HCT116 (cell line): ENCODE measurements around the gene ERI2. TPM values are rescaled to one million over a fixed set of nuclear protein-coding genes. Genes with fewer than 3 reads are reported as not detected.

Experiments used
- ATAC-seq: fragments of 200-7000 bp; cut with Tn5 transposase; 2 replicates; pipeline ENCODE4 v1.9.1; 2020; ENCODE audit warnings: mild to moderate bottlenecking, moderate library complexity
- BruUV-seq: library from RNA; stranded (reverse); fragments of 400-500 nt; replicated peaks from 2 replicates; lab custom pipeline; 2021; lab: Mats Ljungman, UMichigan
- CTCF ChIA-PET: fragments of 300-600 bp; sonication (Branson Sonifier 250); formaldehyde crosslinking; loops from one replicate; lab custom pipeline; 2021; ENCODE audit warnings: antibody characterized with exemption; lab: Charles Lee
- POLR2A ChIA-PET: fragments of 300-600, 350-600 bp; sonication (Branson Sonifier 250); formaldehyde crosslinking; loops from one replicate; lab custom pipeline; 2021; ENCODE audit warnings: antibody characterized with exemption; lab: Charles Lee
- RAD21 ChIA-PET, 2 experiments: fragments of 300-600 bp; sonication (Branson Sonifier 250); formaldehyde crosslinking; loops; one replicate each; lab custom pipeline; 2023; ENCODE audit warnings: low total read pairs in 2 of 2; ENCODE audit not compliant: uncharacterized antibody in 2 of 2, unreplicated experiment in 2 of 2, low non-redundant PET in 1 of 2; lab: Charles Lee
- DNase-seq: peaks from one replicate; pipeline ENCODE4 v3.0.0-alpha.2; 2010; ENCODE audit warnings: low read depth, low spot score
- H2AFZ ChIP-seq: fragments of 200-600 bp; shearing (Covaris generic), sonication (generic); 2 replicates; pipeline ENCODE4 v1.6.1; 2017; ENCODE audit warnings: low read depth, mixed run types, mixed read lengths, antibody characterized with exemption, low read length; ENCODE audit not compliant: poor library complexity, severe bottlenecking
- H3K27ac ChIP-seq: 2 replicates; pipeline ENCODE4 v1.5.1; 2012; ENCODE audit warnings: low read depth, low read length
- H3K27me3 ChIP-seq: fragments of 200-600 bp; sonication (generic); 2 replicates; pipeline ENCODE4 v1.6.1; 2016; ENCODE audit warnings: mixed run types, low read length, mixed read lengths; ENCODE audit not compliant: insufficient read depth
- H3K36me3 ChIP-seq, 2 experiments: fragments of 200-500 bp in 1 of 2; fragments of 200-600 bp in 1 of 2; sonication (Bioruptor generic) in 1 of 2; sonication (generic) in 1 of 2; 2 replicates each; pipeline versions ENCODE4 v1.5.1 to v1.6.1; 2014 to 2016; ENCODE audit warnings: low read length in 2 of 2, inconsistent platforms in 1 of 2, mixed read lengths in 1 of 2, mixed run types in 1 of 2; ENCODE audit not compliant: insufficient read depth in 2 of 2, control insufficient read depth in 1 of 2
- H3K4me1 ChIP-seq, 2 experiments: fragments of 200-600 bp in 1 of 2; sonication (generic) in 1 of 2; 2 replicates each; pipeline versions ENCODE4 v1.5.1 to v1.6.1; 2012 to 2017; ENCODE audit warnings: low read length in 2 of 2, inconsistent platforms in 1 of 2, mild to moderate bottlenecking in 1 of 2, mixed read lengths in 1 of 2, mixed run types in 1 of 2, moderate library complexity in 1 of 2; ENCODE audit not compliant: insufficient read depth in 2 of 2, control insufficient read depth in 1 of 2
- H3K4me2 ChIP-seq: fragments of 200-600 bp; sonication (generic); 2 replicates; pipeline ENCODE4 v1.6.1; 2017; ENCODE audit warnings: mixed run types, low read length, mixed read lengths
- H3K4me3 ChIP-seq, 2 experiments: fragments of 200-600 bp in 1 of 2; sonication (generic) in 1 of 2; replicated peaks in 1 of 2; 2 replicates each; pipeline ENCODE4 v1.5.1; 2011 to 2016; ENCODE audit warnings: low read length in 2 of 2, control low read depth in 1 of 2, low read depth in 1 of 2, mild to moderate bottlenecking in 1 of 2, mixed read lengths in 1 of 2, mixed run types in 1 of 2
- H3K79me2 ChIP-seq: fragments of 200-600 bp; sonication (generic); 2 replicates; pipeline ENCODE4 v1.6.1; 2017; ENCODE audit warnings: mild to moderate bottlenecking, mixed run types, low read length, moderate library complexity, mixed read lengths; ENCODE audit not compliant: insufficient read depth
- H3K9ac ChIP-seq: fragments of 200-600 bp; sonication (generic); 2 replicates; pipeline ENCODE4 v1.6.1; 2016; ENCODE audit warnings: low read length, mixed read lengths
- H3K9me2 ChIP-seq: fragments of 200-600 bp; sonication (generic), shearing (Covaris generic); 2 replicates; pipeline ENCODE4 v1.6.1; 2017; ENCODE audit warnings: mixed run types, mild to moderate bottlenecking, moderate library complexity; ENCODE audit not compliant: insufficient read depth
- H3K9me3 ChIP-seq, 2 experiments: fragments of 200-500 bp in 1 of 2; fragments of 200-600 bp in 1 of 2; sonication (Bioruptor generic) in 1 of 2; sonication (generic) in 1 of 2; 2 replicates each; pipeline ENCODE4 v1.6.1; 2014 to 2017; ENCODE audit warnings: low read length in 2 of 2, mixed read lengths in 2 of 2, inconsistent platforms in 1 of 2, low read depth in 1 of 2, mild to moderate bottlenecking in 1 of 2, mixed run types in 1 of 2, moderate library complexity in 1 of 2; ENCODE audit not compliant: control insufficient read depth in 1 of 2, insufficient read depth in 1 of 2
- H4K20me1 ChIP-seq: fragments of 200-600 bp; sonication (generic), shearing (Covaris generic); 2 replicates; pipeline ENCODE4 v1.6.1; 2017; ENCODE audit warnings: mixed run types, mild to moderate bottlenecking, moderate library complexity; ENCODE audit not compliant: insufficient read depth
- CEBPB ChIP-seq: IDR thresholded peaks from 2 replicates; pipeline ENCODE4 v1.6.1; 2012; ENCODE audit warnings: low read depth
- CTCF ChIP-seq, 3 experiments: fragments of 200-600 bp in 1 of 3; sonication (generic) in 1 of 3; IDR thresholded peaks in 2 of 3; conservative IDR thresholded peaks in 1 of 3; 2 replicates each; pipeline ENCODE4 v1.5.1; 2012 to 2017; ENCODE audit warnings: low read depth in 2 of 3, low read length in 2 of 3, antibody characterized with exemption in 1 of 3, borderline replicate concordance in 1 of 3, control low read depth in 1 of 3, mild to moderate bottlenecking in 1 of 3, mixed read lengths in 1 of 3, mixed run types in 1 of 3, moderate library complexity in 1 of 3; ENCODE audit not compliant: insufficient read depth in 1 of 3
- EGR1 ChIP-seq: IDR thresholded peaks from 2 replicates; pipeline ENCODE4 v1.6.1; 2012; ENCODE audit warnings: low read depth
- ELF1 ChIP-seq: IDR thresholded peaks from 2 replicates; pipeline ENCODE4 v1.6.1; 2012; ENCODE audit warnings: low read depth, borderline replicate concordance
- EZH2phosphoT487 ChIP-seq: fragments of 200-600 bp; IDR thresholded peaks from 2 replicates; pipeline ENCODE4 v1.6.1; 2018; ENCODE audit warnings: antibody characterized with exemption, borderline replicate concordance
- FOSL1 ChIP-seq: IDR thresholded peaks from 2 replicates; pipeline ENCODE4 v1.6.1; 2012; ENCODE audit warnings: low read depth
- JUND ChIP-seq: IDR thresholded peaks from 2 replicates; pipeline ENCODE4 v1.6.1; 2012
- MAX ChIP-seq: IDR thresholded peaks from 2 replicates; pipeline ENCODE4 v1.6.1; 2012
- POLR2AphosphoS5 ChIP-seq: IDR thresholded peaks from 2 replicates; pipeline ENCODE4 v1.6.1; 2011; ENCODE audit warnings: mild to moderate bottlenecking, low read depth, low read length, moderate library complexity
- RAD21 ChIP-seq: IDR thresholded peaks from 2 replicates; pipeline ENCODE4 v1.6.1; 2012; ENCODE audit warnings: low read depth, mild to moderate bottlenecking
- SIN3A ChIP-seq: IDR thresholded peaks from 2 replicates; pipeline ENCODE4 v1.6.1; 2012; ENCODE audit warnings: low read depth
- SP1 ChIP-seq: IDR thresholded peaks from 2 replicates; pipeline ENCODE4 v1.6.1; 2012; ENCODE audit warnings: low read depth
- TCF7L2 ChIP-seq: IDR thresholded peaks from 2 replicates; pipeline ENCODE4 v1.7.0; 2011; ENCODE audit warnings: borderline replicate concordance, inconsistent platforms; ENCODE audit not compliant: insufficient read depth, insufficient read length; ENCODE audit errors: extremely low read depth
- YY1 ChIP-seq: IDR thresholded peaks from 2 replicates; pipeline ENCODE4 v1.6.1; 2011; ENCODE audit warnings: low read length, low read depth, moderate library complexity, mild to moderate bottlenecking; ENCODE audit not compliant: insufficient replicate concordance; ENCODE audit errors: extremely low read depth
- ZNF274 ChIP-seq: fragments of 200-500 bp; sonication (Bioruptor generic); IDR thresholded peaks from 2 replicates; pipeline ENCODE4 v1.6.1; 2014; ENCODE audit warnings: mild to moderate bottlenecking, low read depth, low read length, inconsistent platforms
- intact Hi-C: fragments of 100-400 bp; cut with micrococcal nuclease; formaldehyde crosslinking; loops from 2 replicates; pipeline ENCODE4 v1.10.0; 2022
- total RNA-seq: library from RNA; stranded (reverse); gene quantifications from one replicate; pipeline ENCODE4 v1.2.1, GENCODE V29; 2021; ENCODE audit not compliant: unreplicated experiment

ERI2 gene
- total RNA-seq, 1 experiment from 2014 or later = 42.1 TPM

GRCh38 chr16:20822521-20823325, 16.5 kb upstream of the ERI2 start:
- no peaks in the 10 kb centered on the region for H3K9me3 ChIP-seq
- POLR2A ChIA-PET = no interaction called here

GRCh38 chr16:20821682-20822081, 15.4 kb upstream of the ERI2 start:
- no peak overlapping the region for H3K4me3 ChIP-seq
- H3K9ac ChIP-seq = no peak overlapping the region
- no peaks in the 10 kb centered on the region for H3K9me3 ChIP-seq
- DNase-seq (no peak), ATAC-seq (no peak)
- no peaks in the 10 kb centered on the region for H3K27me3 ChIP-seq
- ChIA-PET RAD21 (no interaction called here), POLR2A (no interaction called here), CTCF (no interaction called here)
- H3K27ac ChIP-seq = no peak overlapping the region
- no peaks in the 10 kb centered on the region for H3K79me2 ChIP-seq
- no TSS peak for BruUV-seq
- peaks cover 10 to 22% of the 10 kb centered on the region in 2 experiments for H3K36me3 ChIP-seq
- no peaks in the 10 kb centered on the region for H4K20me1 ChIP-seq
- no peaks in the 10 kb centered on the region for H3K4me1 ChIP-seq
- intact Hi-C loops = no loop called here
- H3K4me2 ChIP-seq = no peak overlapping the region
- no peak overlapping the region for H2AFZ ChIP-seq
- no peaks in the 10 kb centered on the region for H3K9me2 ChIP-seq
- TF ChIP-seq CEBPB (no peak), EZH2phosphoT487 (no peak), JUND (no peak), POLR2AphosphoS5 (no peak), TCF7L2 (no peak), ZNF274 (no peak), FOSL1 (no peak), MAX (no peak), ELF1 (no peak), SP1 (no peak), RAD21 (no peak), CTCF (IDR thresholded peaks at IDR 0.05 in 2 of 3, conservative IDR thresholded peaks at IDR 0.05 in 1 of 3; ENCODE audit: borderline replicate concordance in 1 of 3, insufficient read depth in 1 of 3, low read depth in 2 of 3, low read length in 2 of 3) (no peak), EGR1 (no peak), SIN3A (no peak), YY1 (no peak)
- TF ChIP-seq, all 23 proteins: peak for 0

More at GRCh38 chr16:20822521-20823325, 16.5 kb upstream of the ERI2 start:
- no peak for ATAC-seq
- BruUV-seq = no TSS peak
- ChIA-PET RAD21 (no interaction called here), CTCF (no interaction called here)
- no peak for DNase-seq
- no peaks in the 10 kb centered on the region for H4K20me1 ChIP-seq
- H3K9me2 ChIP-seq = no peaks in the 10 kb centered on the region
- H3K4me2 ChIP-seq = no peak overlapping the region
- H3K9ac ChIP-seq = no peak overlapping the region
- TF ChIP-seq TCF7L2 (no peak), JUND (no peak), SIN3A (no peak), EZH2phosphoT487 (no peak), ELF1 (no peak), FOSL1 (no peak)
- no peaks in the 10 kb centered on the region for H3K27me3 ChIP-seq
- no peaks in the 10 kb centered on the region for H3K4me1 ChIP-seq
- H3K4me3 ChIP-seq = no peak overlapping the region
- H3K27ac ChIP-seq = no peak overlapping the region
- intact Hi-C loops = no loop called here
- H3K79me2 ChIP-seq = no peaks in the 10 kb centered on the region
- H3K36me3 ChIP-seq = peaks cover 10 to 20% of the 10 kb centered on the region in 2 experiments
- no peak overlapping the region for H2AFZ ChIP-seq
